Common myeloid progenitor, CD34-positive (primary cell): Measurements from ENCODE around the gene VPS13D.
A peak's percentile ranks its signal among the peaks of the same experiment; 100 is the strongest.

Experiments used
- CTCF ChIA-PET: fragments of 350-600 bp; sonication (Branson Sonifier 250); formaldehyde crosslinking; loops from one replicate; lab custom pipeline; 2021; ENCODE audit warnings: antibody characterized with exemption; lab: Charles Lee
- POLR2A ChIA-PET: fragments of 350-600 bp; sonication (Branson Sonifier 250); formaldehyde crosslinking; loops from one replicate; lab custom pipeline; 2021; ENCODE audit warnings: antibody characterized with exemption; lab: Charles Lee
- DNase-seq, 3 donors: peaks; one replicate each; pipeline versions ENCODE4 v3.0.0 to v3.0.0-alpha.2; 2013
- H3K27ac ChIP-seq, 2 experiments: 1 replicate in 1 of 2; 2 replicates in 1 of 2; pipeline ENCODE4 v1.7.0; 2013; ENCODE audit warnings: inconsistent platforms in 2 of 2, low read length in 2 of 2, mild to moderate bottlenecking in 2 of 2, low read depth in 1 of 2, moderate library complexity in 1 of 2; ENCODE audit not compliant: severe bottlenecking in 2 of 2, insufficient read depth in 1 of 2, poor library complexity in 1 of 2
- H3K27me3 ChIP-seq, 5 experiments: replicated peaks in 2 of 5; 1 replicate in 3 of 5; 2 replicates in 2 of 5; pipeline versions ENCODE4 v1.6.1 to v1.7.0; 2013; ENCODE audit warnings: low read length in 4 of 5, mild to moderate bottlenecking in 2 of 5, moderate library complexity in 2 of 5, inconsistent platforms in 1 of 5; ENCODE audit not compliant: insufficient read depth in 5 of 5, control insufficient read depth in 4 of 5
- H3K36me3 ChIP-seq, 4 experiments: 1 replicate in 2 of 4; 2 replicates in 2 of 4; pipeline versions ENCODE4 v1.6.1 to v1.7.0; 2013; ENCODE audit warnings: low read length in 3 of 4, control low read depth in 1 of 4, mild to moderate bottlenecking in 1 of 4; ENCODE audit not compliant: control insufficient read depth in 4 of 4, insufficient read depth in 4 of 4
- H3K4me1 ChIP-seq, 4 experiments: 1 replicate in 3 of 4; 2 replicates in 1 of 4; pipeline versions ENCODE4 v1.6.1 to v1.7.1; 2013; ENCODE audit warnings: low read length in 3 of 4, mild to moderate bottlenecking in 3 of 4, control low read depth in 1 of 4, inconsistent platforms in 1 of 4, moderate library complexity in 1 of 4; ENCODE audit not compliant: control insufficient read depth in 4 of 4, insufficient read depth in 4 of 4; ENCODE audit errors: control extremely low read depth in 1 of 4
- H3K4me3 ChIP-seq, 7 experiments: 1 replicate in 4 of 7; 2 replicates in 3 of 7; pipeline versions ENCODE4 v1.5.1 to v1.7.0; 2013; ENCODE audit warnings: mild to moderate bottlenecking in 7 of 7, low read length in 6 of 7, moderate library complexity in 6 of 7, inconsistent platforms in 2 of 7, low read depth in 2 of 7, control low read depth in 1 of 7; ENCODE audit not compliant: insufficient read depth in 4 of 7, control insufficient read depth in 1 of 7; ENCODE audit errors: extremely low read depth in 1 of 7
- H3K9me3 ChIP-seq, 5 experiments: 1 replicate in 4 of 5; 2 replicates in 1 of 5; pipeline versions ENCODE4 v1.6.1 to v1.7.1; 2013; ENCODE audit warnings: low read length in 4 of 5, mild to moderate bottlenecking in 2 of 5, inconsistent platforms in 1 of 5, low read depth in 1 of 5, moderate library complexity in 1 of 5; ENCODE audit not compliant: control insufficient read depth in 4 of 5, insufficient read depth in 2 of 5; ENCODE audit errors: control extremely low read depth in 1 of 5
- WGBS: methylation state at CpG from one replicate; pipeline ENCODE4 v1.1.5; 2013; ENCODE audit not compliant: insufficient coverage; 5-methylcytosine and 5-hydroxymethylcytosine counted together

VPS13D gene

DNA sequence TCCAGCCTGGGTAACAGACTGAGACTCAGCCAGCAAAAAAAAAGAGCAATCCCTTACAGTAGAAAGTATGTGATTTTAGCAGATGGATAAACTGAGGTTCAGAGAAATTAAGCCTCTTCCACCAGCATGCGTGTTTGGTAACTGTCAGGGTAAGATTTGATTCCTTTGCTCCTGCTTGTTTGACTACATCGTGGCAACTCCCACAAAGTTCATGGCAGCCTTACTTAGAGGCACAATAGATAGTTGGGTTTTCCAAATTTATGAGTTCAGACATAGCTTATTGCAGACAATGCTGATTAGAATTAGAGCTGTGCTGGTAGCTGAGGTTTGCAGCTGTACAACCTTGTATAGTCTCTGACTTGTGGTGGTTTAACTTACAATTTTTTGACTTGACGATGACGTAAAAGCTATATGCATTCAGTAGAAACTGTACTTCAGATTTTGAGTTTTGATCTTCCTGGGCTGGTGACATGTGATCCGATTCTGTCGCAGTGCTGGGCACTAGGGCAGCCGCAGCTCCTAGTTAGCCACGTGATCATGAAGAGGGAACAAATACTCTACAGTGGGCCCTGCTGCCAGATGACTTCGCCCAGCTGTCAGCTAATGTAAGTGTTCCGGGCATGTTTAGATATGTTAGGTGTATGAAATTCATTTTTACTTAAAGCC, 220.4 kb downstream of the VPS13D start:
- no peak for DNase-seq
- peak overlapping the region in 1 of 2 experiments; percentile 82 for H3K27ac ChIP-seq
- 98% methylated on average over 7 of the region's 10 CpGs for WGBS
- H3K4me1 ChIP-seq = peaks cover 3 to 24% (median 12%) of the 10 kb centered on the region in 4 experiments
- H3K36me3 ChIP-seq = peaks cover 0 to 8% (median 3%) of the 10 kb centered on the region in 4 experiments
- no peak overlapping the region for H3K4me3 ChIP-seq
- POLR2A ChIA-PET = no interaction called here
- CTCF ChIA-PET = interaction anchor here (1.8 kb wide), 1 partner anchor 152 kb away, joined by 5 read pairs; no protein-coding TSS in a partner anchor
- H3K27me3 ChIP-seq = no peaks in the 10 kb centered on the region
- H3K9me3 ChIP-seq = no peaks in the 10 kb centered on the region

GRCh38 chr1:12450756-12451559, 221.1 kb downstream of the VPS13D start:
- H3K4me1 ChIP-seq = peaks cover 3 to 24% (median 12%) of the 10 kb centered on the region in 4 experiments

DNA sequence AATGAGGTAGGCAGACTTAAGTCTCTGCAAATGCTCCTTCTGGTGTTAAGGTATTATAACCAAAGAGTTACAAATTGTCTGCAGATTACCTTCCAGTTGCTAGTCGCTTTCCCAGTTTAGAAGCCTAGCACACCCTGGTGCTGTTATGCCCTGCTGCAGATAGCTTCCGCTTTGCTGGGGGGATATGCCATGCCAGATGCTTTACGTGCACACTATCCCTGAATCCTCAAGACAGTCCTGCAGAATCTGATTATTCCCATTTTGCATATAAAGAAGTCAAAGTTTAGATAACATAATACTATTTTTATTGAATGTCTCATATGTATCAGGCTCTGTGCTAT, 221.7 kb downstream of the VPS13D start:
- H3K4me1 ChIP-seq = peaks cover 3 to 24% (median 12%) of the 10 kb centered on the region in 4 experiments
- no peaks in the 10 kb centered on the region for H3K27me3 ChIP-seq
- ChIA-PET CTCF (interaction anchor here (1.8 kb wide), 1 partner anchor 151 kb away, joined by 5 read pairs; no protein-coding TSS in a partner anchor), POLR2A (no interaction called here)
- no peaks in the 10 kb centered on the region for H3K9me3 ChIP-seq
- H3K36me3 ChIP-seq = peaks cover 0 to 8% (median 3%) of the 10 kb centered on the region in 4 experiments
- DNase-seq = no peak
- H3K27ac ChIP-seq = no peak overlapping the region
- no peak overlapping the region for H3K4me3 ChIP-seq
- WGBS = 100% methylated on average over 1 of the region's 3 CpGs

More at GRCh38 chr1:12450756-12451559, 221.1 kb downstream of the VPS13D start:
- Histone ChIP-seq H3K27ac (peak overlapping the region in 1 of 2 experiments; percentile 82), H3K9me3 (no peaks in the 10 kb centered on the region), H3K4me3 (no peak overlapping the region), H3K27me3 (no peaks in the 10 kb centered on the region), H3K36me3 (peaks cover 0 to 8% (median 3%) of the 10 kb centered on the region in 4 experiments)
- no peak for DNase-seq
- CTCF ChIA-PET = interaction anchor here (1.8 kb wide), 1 partner anchor 151 kb away, joined by 5 read pairs; no protein-coding TSS in a partner anchor
- WGBS = 100% methylated on average over 1 of the region's 4 CpGs
- POLR2A ChIA-PET = no interaction called here

DNA sequence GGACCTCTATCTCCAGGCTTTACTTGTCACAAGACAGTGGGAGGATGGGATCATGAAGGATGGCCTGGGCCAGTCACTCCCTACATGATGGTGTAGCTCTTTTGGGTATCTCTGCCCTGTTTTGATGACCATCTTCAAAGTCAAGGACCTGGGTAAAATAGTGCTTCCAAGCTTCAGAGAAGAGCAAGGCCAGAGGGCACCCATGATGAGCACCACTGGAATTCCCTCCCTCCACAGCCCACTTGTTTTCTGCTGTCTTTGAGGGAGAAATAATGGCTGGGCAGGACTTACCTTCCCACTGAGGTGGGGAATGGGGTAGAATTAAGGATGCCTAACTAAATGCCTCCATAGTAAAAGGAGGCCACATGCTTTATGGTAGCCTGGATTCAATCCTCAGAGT, 222.4 kb downstream of the VPS13D start:
- Histone ChIP-seq H3K27ac (no peak overlapping the region), H3K4me3 (no peak overlapping the region), H3K36me3 (peaks cover 0 to 10% (median 7%) of the 10 kb centered on the region in 4 experiments), H3K9me3 (no peaks in the 10 kb centered on the region), H3K4me1 (peaks cover 3 to 24% (median 12%) of the 10 kb centered on the region in 4 experiments), H3K27me3 (no peaks in the 10 kb centered on the region)
- POLR2A ChIA-PET = no interaction called here
- CTCF ChIA-PET = no interaction called here
- DNase-seq = no peak

- H3K9me3 ChIP-seq = no peaks in the 10 kb centered on the region
- H3K27ac ChIP-seq = no peak overlapping the region
- DNase-seq = no peak
- H3K4me3 ChIP-seq = no peak overlapping the region
- ChIA-PET CTCF (interaction anchor here (1.3 kb wide), 1 partner anchor 17 kb away, joined by 4 read pairs; no protein-coding TSS in a partner anchor), POLR2A (no interaction called here)
- WGBS = 84% methylated on average over 9 of the region's 13 CpGs
- H3K36me3 ChIP-seq = peaks cover 6 to 16% (median 9%) of the 10 kb centered on the region in 4 experiments
- peaks cover 0 to 22% (median 12%) of the 10 kb centered on the region in 4 experiments for H3K4me1 ChIP-seq
- no peaks in the 10 kb centered on the region for H3K27me3 ChIP-seq
Observed at GRCh38 chr1:12453400-12454343, 223.8 kb downstream of the VPS13D start.

GRCh38 chr1:12454406-12455391, 224.9 kb downstream of the VPS13D start:
- no peak for DNase-seq

More at GRCh38 chr1:12454406-12455391, 224.9 kb downstream of the VPS13D start:
- ChIA-PET CTCF (no interaction called here), POLR2A (no interaction called here)
- Histone ChIP-seq H3K27me3 (no peaks in the 10 kb centered on the region), H3K9me3 (no peaks in the 10 kb centered on the region), H3K27ac (peak overlapping the region in 1 of 2 experiments; percentile 38), H3K4me1 (peaks cover 0 to 20% (median 11%) of the 10 kb centered on the region in 4 experiments), H3K4me3 (no peak overlapping the region), H3K36me3 (peaks cover 7 to 17% (median 10%) of the 10 kb centered on the region in 4 experiments)
- WGBS = 100% methylated on average over 1 of the region's 4 CpGs
